HG02938 (cell line): ENCODE results near the gene NPIPA1.
"Not testable (repeated sequence)": the region's sequence is repeated elsewhere in the genome, so short reads cannot be mapped to it uniquely, and the experiment has no call there.

Experiments used
- ATAC-seq: cut with Tn5 transposase; IDR thresholded peaks from one replicate; pipeline ENCODE4 v1.9.1; 2021; ENCODE audit warnings: mild to moderate bottlenecking, moderate library complexity; ENCODE audit not compliant: unreplicated experiment

The NPIPA1 gene

GRCh38 chr16:14975418-14976194 is 38.4 kb downstream of the NPIPA1 start:
- peak; percentile 15 for ATAC-seq

- not testable (repeated sequence) for ATAC-seq
Measured at GRCh38 chr16:14976971-14977736, 39.9 kb downstream of the NPIPA1 start.

GRCh38 chr16:14978281-14978680 is 41.0 kb downstream of the NPIPA1 start:
- not testable (repeated sequence) for ATAC-seq

GRCh38 chr16:14978908-14979307 is 41.7 kb downstream of the NPIPA1 start:
- not testable (repeated sequence) for ATAC-seq

GRCh38 chr16:14981234-14981633 is 44.0 kb downstream of the NPIPA1 start:
- not testable (repeated sequence) for ATAC-seq

- ATAC-seq = not testable (repeated sequence)
Measured at GRCh38 chr16:14982521-14982920, 45.3 kb downstream of the NPIPA1 start.

GRCh38 chr16:14988092-14988491 is 50.8 kb downstream of the NPIPA1 start:
- ATAC-seq = not testable (repeated sequence)

- ATAC-seq = not testable (repeated sequence)
Measured at GRCh38 chr16:14988661-14989191, 51.5 kb downstream of the NPIPA1 start.

GRCh38 chr16:14989291-14990281 is 52.3 kb downstream of the NPIPA1 start:
- ATAC-seq = not testable (repeated sequence)

GRCh38 chr16:14993277-14994151 is 56.3 kb downstream of the NPIPA1 start:
- ATAC-seq = not testable (repeated sequence)

GRCh38 chr16:14996702-14997101 is 59.5 kb downstream of the NPIPA1 start:
- ATAC-seq = not testable (repeated sequence)

GRCh38 chr16:14998300-14998699 is 61.1 kb downstream of the NPIPA1 start:
- ATAC-seq = not testable (repeated sequence)

GRCh38 chr16:14999845-15000244 is 62.6 kb downstream of the NPIPA1 start:
- ATAC-seq = not testable (repeated sequence)
